Peyer's patch (tissue), 4 donors: ENCODE data around the gene TOMM5.

Experiments
- CTCF ChIP-seq, 6 experiments: fragments of 450-650 bp in 4 of 6; fragments of 200-600 bp in 2 of 6; sonication (generic) in 1 of 6; IDR thresholded peaks; one replicate each; pipeline ENCODE4 v1.5.1; 2017 to 2019; ENCODE audit warnings: antibody characterized with exemption in 6 of 6, mild to moderate bottlenecking in 3 of 6, moderate library complexity in 1 of 6
- POLR2A ChIP-seq, 2 donors: fragments of 450-650 bp; IDR thresholded peaks; one replicate each; pipeline ENCODE4 v1.5.1; 2017; ENCODE audit warnings: antibody characterized with exemption in 2 of 2, mild to moderate bottlenecking in 2 of 2, moderate library complexity in 2 of 2

DNA sequence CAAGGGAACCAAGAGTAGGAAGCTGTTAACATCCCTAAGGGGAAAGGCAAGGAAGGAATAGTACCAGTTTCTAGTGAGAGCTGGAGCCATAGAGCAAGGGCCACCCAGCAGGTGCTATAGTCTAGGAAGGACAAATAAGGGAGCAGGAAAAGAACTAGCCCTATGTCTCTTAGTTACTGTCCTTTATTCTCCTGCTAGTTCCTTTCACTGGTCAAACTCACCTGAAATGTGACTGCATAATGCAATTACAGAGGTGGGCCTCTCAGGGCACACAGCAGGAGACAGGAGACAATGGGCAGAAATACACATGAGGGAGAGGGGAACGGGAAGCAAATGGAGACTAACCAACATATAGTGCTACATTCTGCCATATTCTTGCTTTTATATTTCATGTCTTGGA is 31.7 kb upstream of the TOMM5 start:
- TF ChIP-seq CTCF (IDR thresholded peaks at IDR 0.05) = no peak
- TF ChIP-seq POLR2A (IDR thresholded peaks at IDR 0.05) = no peak
